OCI-M2 (cell line): ENCODE results near the gene ARL6.

ENCODE experiments used
- DNase-seq: peaks from one replicate; lab custom pipeline; 2025; ENCODE audit not compliant: unreplicated experiment; lab: John Stamatoyannopoulos, UW

ARL6 gene

DNA sequence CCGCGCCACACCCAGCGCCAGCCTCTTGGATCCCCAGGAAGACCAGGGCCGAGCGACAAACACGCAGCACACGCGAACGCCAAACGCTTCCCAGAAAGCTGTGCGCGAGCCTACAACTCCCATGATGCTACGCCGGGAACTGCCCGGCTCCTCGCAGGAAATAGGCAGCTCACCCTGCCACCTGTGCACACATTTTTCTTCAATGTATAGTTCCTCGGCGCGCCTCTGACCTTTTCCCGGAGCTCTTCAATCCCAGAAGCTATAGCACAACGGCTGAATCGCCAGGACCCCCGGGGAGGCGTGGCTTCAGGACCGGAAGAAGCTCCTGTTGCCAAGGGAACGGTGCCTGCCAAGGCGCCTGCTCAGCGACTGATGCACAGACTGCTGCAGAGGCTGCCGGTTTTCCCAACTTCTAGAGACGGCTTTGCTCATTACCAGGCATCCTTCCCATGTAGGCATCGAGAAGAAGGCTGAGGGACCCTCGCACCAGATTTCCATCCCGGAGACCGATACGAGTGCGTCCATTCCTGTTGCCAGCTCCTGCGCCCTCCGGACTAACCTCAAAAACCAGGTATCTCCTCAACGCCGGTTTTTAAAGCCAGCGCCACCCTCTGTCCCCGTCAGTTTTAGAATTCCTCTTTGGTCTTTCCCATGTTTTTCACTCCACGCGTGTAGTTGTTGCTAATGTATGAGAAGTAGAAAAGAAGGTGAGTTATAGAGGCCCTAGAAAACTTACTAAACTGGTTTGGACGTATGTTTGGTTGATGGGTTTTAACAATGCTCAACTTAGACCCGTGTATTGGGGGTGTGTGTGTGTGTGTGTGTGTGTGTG, at the start of gene ARL6:
ARL6 (plus strand) TSS at position 352 of the 832 bp plus-strand sequence. CDS start 3,350 bp downstream, outside the sequence.
- DNase-seq: peak; percentile 54

DNA sequence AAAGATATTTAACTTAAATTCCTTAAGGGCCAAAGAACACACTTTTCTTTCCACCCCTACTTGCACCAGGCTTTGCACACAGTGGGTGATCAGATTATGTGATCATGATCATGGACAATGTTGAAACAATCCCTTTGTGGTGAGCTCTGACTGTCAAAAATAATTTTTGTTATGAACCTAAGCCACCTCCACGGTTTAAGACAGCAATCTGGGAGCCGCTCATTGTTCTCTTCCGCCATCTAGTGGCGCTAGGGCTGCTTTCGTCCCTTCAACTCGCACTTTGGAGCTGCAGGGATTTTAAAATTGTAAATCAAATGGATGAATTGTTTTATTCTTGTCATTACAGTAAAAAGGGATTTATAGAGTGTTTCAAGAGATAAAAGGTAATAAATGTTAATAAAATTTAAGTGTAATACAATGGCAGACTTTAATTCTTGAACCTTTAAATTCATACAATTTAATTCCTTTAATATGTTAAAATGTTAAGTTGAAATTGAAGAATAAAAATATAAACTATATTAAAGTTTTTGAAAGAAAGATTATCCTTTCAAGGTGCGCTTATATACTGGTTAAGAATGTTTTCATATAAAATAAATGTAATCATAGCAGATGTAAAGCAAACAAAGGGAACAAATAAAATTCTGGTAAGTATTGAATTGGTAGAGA, 45.3 kb upstream of the ARL6 start:
- DNase-seq: peak; percentile 10

DNA sequence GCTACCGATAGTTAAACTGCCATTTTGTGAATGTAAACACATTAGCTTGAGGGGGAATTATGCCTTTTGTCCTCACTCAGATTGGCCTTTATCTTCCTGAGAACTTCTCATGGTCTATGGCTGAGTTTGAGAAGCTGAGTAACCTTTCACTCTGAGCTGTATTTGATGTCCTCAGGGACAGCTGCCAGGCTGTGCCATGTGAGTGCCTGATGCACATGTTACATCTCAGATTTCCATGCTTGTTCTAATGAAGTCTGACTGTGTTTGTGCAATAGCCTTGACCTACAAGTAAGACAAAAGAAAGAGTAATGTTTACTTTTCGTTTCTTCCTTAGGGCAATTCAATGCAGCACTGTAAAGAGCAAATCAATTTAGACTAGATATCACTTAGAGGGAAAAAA, 44.1 kb upstream of the ARL6 start:
- DNase-seq: no peak

- DNase-seq: no peak
Measured at GRCh38 chr3:97721446-97721845, 43.1 kb upstream of the ARL6 start.

GRCh38 chr3:97736928-97737327, 27.6 kb upstream of the ARL6 start:
- DNase-seq: no peak

GRCh38 chr3:97738761-97739160, 25.8 kb upstream of the ARL6 start:
- DNase-seq: no peak

- no peak for DNase-seq
Measured at GRCh38 chr3:97742036-97742435, 22.5 kb upstream of the ARL6 start.

DNA sequence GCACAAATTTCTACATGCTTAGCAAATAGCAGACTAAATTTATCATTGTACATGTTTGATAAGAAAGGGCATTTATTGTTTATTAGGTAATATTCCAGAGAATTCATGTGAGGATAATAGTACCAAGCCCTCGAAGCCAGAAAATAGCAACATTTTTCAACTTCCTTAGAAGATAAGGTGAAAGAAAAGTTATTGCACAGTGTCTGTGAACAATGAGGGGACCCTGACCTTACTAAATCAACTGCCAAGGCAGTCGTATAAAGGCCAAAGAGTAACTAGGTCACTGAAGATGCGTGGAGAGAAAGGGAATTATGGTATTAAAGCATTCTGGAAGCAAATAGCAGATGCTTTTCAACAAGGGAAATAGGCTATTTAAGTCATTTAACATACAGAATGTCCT, 20.3 kb upstream of the ARL6 start:
- no peak for DNase-seq

DNA sequence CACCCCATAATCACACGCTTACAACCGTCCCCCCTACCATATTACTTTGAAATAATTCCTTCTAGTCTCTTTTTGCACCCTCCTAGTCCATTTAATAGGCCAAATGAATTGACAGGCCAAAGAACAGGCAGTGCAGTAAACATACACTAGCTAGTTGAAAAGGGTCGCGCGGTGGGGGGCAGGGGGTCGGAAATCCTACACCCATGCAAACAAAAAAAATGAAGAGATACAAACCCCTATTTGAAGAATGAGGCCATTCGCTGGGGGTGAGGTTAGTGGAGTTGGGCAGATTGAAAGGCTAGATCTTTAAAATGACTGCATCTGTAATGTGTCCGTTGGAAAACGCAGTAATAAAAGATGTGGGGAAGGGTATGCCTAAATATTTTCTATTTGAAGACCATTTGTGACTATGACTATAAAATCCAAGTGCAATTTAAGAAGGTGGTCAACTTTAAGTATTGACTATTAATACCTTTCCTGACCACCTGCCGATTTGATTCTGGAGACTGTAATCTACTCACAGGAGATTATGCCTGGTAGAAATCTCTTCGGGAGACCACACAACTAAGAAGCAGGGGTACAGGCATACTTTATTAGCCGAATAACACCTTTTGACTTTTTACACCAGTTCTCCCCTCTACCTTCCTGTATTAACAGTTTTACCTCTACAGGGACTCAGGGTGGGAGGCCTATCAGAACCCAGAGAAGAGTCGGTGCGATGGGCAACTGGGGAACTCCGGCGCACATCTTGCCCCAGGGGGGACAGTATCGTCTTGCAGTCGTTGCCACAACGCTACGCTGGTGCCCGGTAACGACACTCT, 762 bp upstream of the ARL6 start:
- no peak for DNase-seq

DNA sequence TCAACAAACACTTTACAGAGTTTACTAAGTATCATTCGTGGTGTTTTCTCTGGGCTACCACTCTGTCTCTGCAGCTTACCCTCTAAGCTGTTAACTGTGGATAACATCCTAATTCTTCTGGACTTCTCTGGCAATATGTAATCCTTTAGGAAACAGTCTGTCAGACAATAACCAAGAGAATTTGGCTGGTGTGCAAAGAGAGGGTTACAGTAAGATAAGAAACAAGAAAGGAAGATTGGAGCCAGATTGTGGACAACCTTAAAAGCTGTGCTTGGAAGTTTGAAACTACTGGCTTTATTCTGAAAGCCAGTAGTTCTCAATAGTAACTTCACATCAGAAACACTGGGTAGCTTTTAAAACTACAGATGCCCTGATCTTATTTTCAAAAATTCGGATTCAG, 778 bp downstream of the ARL6 start:
- no peak for DNase-seq

DNA sequence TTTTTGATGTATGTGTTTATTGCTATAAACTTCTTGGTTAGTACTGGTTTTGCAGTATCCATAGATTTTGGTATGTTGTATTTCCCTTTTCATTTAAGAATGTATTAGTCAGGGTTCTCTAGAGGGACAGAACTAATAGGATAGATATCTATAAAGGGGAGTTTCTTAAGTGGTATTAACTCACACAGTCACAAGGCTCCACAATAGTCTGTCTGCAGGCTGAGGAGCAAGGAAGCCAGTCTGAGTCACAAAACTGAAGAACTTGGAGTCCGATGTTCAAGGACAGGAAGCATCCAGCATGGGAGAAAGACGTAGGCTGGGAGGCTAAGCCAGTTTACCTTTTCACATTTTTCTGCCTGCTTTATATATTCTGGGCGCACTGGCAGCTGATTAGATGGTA, 8.4 kb downstream of the ARL6 start:
- DNase-seq: no peak

DNA sequence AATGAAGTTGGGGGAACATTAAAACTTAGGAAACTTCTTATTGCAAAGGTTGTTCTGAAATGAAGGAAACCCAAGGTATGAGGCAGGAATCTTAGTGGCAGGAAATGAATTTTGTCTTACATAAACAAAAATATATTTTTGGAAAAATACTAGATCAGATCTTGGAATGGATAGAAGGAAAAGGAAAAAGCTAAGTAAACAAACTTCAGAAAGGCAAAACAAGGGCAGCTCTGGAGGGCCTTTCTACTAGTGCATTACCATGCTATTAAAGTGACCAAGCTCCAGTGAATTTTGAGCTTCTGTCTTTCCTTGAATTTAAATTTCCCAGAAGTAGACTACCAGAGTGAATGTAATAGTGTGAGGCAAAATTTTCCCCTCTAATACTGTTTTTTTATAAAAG, 13.6 kb downstream of the ARL6 start:
- no peak for DNase-seq

- DNase-seq: no peak
Measured at GRCh38 chr3:97793420-97794019, 29.0 kb downstream of the ARL6 start.

GRCh38 chr3:97795951-97796350, 31.4 kb downstream of the ARL6 start:
- no peak for DNase-seq

GRCh38 chr3:97804471-97804870, 39.9 kb downstream of the ARL6 start:
- DNase-seq: no peak

GRCh38 chr3:97810779-97811390, 46.3 kb downstream of the ARL6 start:
- DNase-seq: no peak

DNA sequence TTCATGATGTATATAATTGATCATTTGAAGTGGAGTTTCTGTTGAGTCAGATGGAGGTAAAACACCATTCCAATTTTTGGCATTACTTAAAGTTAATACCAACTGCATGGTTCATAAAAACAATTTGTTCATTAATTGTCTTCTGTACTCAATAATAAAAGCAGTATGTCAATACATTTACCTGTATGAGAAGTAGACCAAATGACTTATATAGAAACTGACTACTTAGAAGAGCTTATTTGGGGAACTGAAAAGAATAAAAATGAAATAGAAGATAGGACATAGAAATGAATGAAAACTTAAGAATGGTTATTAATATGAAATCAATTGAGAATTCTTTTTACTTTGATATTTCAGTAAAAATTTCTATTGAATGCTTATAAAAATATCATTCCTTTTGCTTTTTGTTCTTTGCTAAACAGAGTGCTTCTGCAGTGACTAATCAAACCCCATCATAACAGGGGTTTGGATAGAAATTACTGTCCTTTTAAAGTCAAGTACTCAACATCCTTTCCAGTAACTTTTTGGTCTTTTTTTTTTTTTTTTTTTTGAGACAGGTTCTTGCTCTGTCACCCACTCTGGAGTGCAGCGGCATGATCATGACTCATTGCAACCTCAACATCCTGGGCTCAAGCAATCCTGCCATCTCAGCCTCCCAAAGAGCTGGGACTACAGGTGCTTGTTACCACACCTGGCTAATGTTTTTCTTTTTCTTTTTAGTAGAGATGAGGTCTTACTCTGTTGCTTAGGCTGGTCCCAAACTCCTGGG, 50.8 kb downstream of the ARL6 start:
- DNase-seq: no peak

DNA sequence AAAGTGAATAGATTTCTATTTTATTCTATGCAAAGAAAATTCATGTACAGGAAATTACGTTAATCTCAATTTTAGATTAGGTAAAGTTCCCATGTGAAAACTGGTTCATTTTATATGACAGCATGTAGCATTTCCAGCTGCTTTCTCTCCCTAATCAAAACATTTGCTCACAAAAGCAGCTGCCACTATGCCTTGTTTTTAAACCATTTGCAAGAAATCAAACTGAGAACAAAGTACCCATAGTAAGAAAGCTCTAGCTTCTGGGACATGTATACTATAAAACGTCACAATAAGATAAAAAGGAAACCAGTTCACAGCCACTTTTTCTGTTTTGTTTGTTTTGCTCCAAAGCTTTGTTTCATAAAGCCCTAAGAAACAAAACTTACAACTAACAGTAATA, 52.3 kb downstream of the ARL6 start:
- DNase-seq: no peak

- no peak for DNase-seq
Measured at GRCh38 chr3:97817965-97818364, 53.4 kb downstream of the ARL6 start.

- DNase-seq: no peak
Measured at GRCh38 chr3:97820780-97821179, 56.2 kb downstream of the ARL6 start.
